Lower lobe of right lung (tissue), 2 donors: ENCODE data around the gene ITSN1. TPM values are rescaled to one million over a fixed set of nuclear protein-coding genes. Genes with fewer than 3 reads are reported as not detected.

Experiments
- ATAC-seq, 2 donors: fragments of 200-7000 bp; cut with Tn5 transposase; one replicate each; pipeline ENCODE4 v1.9.1; 2020 to 2022; ENCODE audit warnings: mild to moderate bottlenecking in 2 of 2, moderate library complexity in 2 of 2
- DNase-seq: peaks from one replicate; pipeline ENCODE4 v3.0.0-alpha.2; 2020
- H3K27ac ChIP-seq: fragments of 200-600 bp; one replicate; pipeline ENCODE4 v1.8.0; 2022
- H3K27me3 ChIP-seq: fragments of 200-600 bp; one replicate; pipeline ENCODE4 v1.8.0; 2022; ENCODE audit warnings: low read depth
- H3K36me3 ChIP-seq: fragments of 200-600 bp; one replicate; pipeline ENCODE4 v1.8.0; 2022; ENCODE audit warnings: mild to moderate bottlenecking
- H3K4me1 ChIP-seq: fragments of 200-600 bp; one replicate; pipeline ENCODE4 v1.8.0; 2022
- H3K4me3 ChIP-seq: fragments of 200-600 bp; one replicate; pipeline ENCODE4 v1.8.0; 2022; ENCODE audit warnings: mild to moderate bottlenecking
- H3K9me3 ChIP-seq: fragments of 200-600 bp; one replicate; pipeline ENCODE4 v1.8.0; 2022
- intact Hi-C: fragments of 100-400 bp; cut with DNase I; formaldehyde crosslinking; loops from one replicate; pipeline ENCODE4 v1.11.0; 2022
- total RNA-seq: library from RNA; stranded (reverse); fragmentation: NEBNext Ultra II Directional; extraction: Animal tissue kit (Norgen Biotek cat#: 25700); gene quantifications from one replicate; pipeline ENCODE4 v1.2.1, GENCODE V29; 2021
- TF ChIP-seq, protein P1 (sequence below): fragments of 200-600 bp; IDR thresholded peaks from one replicate; pipeline ENCODE4 v1.8.0; 2022; ENCODE audit warnings: antibody characterized with exemption, mild to moderate bottlenecking
- donor health status: DM: no; HTN: yes; CAD: no; lungs with severe emphysema.

ITSN1 gene
- total RNA-seq, 1 donor from 2014 or later: 31.4 TPM

DNA sequence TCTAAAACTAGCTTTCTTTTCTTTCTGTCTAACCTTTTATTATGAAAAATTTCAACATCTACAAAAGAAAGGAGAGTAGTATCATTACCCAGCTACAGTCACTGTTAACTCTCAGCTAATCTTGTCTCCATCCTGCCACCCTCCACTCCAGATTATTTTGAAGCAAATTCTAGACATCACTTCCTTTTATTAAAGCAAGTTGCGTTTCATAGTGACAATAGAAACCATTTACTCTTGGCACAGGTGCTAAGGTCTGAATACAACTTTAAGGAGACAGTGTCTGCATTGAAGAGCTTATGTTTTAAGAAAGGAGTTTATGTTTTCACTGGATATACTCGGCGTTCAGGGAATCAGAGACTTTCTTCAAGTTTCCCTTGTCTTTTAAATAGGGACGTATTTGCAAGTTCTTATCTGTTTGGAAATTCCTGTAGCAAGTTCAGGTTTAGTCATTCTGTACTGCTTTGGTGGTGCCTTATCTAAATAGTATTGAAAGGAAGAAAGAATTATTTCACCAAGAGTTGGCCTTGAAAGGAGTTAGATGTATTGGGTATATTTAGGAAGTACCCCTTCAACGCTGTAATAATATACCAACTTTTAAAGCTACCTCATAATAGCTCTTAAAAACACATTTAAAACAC, 42.7 kb downstream of the ITSN1 start:
- TF ChIP-seq, protein P1, sequence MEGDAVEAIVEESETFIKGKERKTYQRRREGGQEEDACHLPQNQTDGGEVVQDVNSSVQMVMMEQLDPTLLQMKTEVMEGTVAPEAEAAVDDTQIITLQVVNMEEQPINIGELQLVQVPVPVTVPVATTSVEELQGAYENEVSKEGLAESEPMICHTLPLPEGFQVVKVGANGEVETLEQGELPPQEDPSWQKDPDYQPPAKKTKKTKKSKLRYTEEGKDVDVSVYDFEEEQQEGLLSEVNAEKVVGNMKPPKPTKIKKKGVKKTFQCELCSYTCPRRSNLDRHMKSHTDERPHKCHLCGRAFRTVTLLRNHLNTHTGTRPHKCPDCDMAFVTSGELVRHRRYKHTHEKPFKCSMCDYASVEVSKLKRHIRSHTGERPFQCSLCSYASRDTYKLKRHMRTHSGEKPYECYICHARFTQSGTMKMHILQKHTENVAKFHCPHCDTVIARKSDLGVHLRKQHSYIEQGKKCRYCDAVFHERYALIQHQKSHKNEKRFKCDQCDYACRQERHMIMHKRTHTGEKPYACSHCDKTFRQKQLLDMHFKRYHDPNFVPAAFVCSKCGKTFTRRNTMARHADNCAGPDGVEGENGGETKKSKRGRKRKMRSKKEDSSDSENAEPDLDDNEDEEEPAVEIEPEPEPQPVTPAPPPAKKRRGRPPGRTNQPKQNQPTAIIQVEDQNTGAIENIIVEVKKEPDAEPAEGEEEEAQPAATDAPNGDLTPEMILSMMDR: no peak
- Histone ChIP-seq H3K9me3 (no peaks in the 10 kb centered on the region), H3K27me3 (no peaks in the 10 kb centered on the region), H3K27ac (no peak overlapping the region), H3K4me1 (peaks cover 46% of the 10 kb centered on the region), H3K4me3 (no peak overlapping the region), H3K36me3 (no peaks in the 10 kb centered on the region)
- no peak for DNase-seq
- intact Hi-C loops: no loop called here
- peak in 1 of 2 donors; percentile 14 for ATAC-seq

DNA sequence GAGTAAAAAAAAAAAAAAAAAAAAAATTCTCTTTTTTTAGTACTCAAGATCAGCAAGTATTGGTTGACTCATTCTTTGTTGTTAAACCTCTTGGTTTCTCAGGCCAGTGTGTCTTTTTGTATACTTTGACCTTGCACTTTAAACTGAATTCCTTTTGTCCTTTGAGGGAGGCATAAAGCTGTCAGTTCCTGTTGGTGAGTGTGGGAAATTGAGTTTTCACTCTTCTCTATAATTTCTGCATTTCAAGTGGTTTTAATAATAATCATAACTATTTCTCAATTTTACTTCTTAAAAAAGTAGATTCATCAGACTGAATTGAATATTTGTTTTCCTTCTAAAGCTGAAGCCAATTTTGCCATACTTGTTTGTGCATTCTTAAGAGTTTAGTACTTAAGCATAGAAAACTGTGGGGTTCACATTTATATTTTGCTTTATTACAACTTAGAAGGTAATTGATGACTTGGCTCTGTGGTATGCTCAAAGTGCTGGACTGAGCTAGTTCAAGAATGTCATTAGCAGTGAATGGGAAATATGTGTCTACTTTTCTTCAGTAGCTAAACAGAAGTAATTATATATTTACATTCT, 43.4 kb downstream of the ITSN1 start:
- TF ChIP-seq, protein P1: no peak
- H3K9me3 ChIP-seq: no peaks in the 10 kb centered on the region
- intact Hi-C loops: no loop called here
- no peak overlapping the region for H3K4me3 ChIP-seq
- ATAC-seq (peak in 1 of 2 donors; percentile 58), DNase-seq (no peak)
- no peaks in the 10 kb centered on the region for H3K36me3 ChIP-seq
- no peaks in the 10 kb centered on the region for H3K27me3 ChIP-seq
- peaks cover 46% of the 10 kb centered on the region for H3K4me1 ChIP-seq
- H3K27ac ChIP-seq: no peak overlapping the region

DNA sequence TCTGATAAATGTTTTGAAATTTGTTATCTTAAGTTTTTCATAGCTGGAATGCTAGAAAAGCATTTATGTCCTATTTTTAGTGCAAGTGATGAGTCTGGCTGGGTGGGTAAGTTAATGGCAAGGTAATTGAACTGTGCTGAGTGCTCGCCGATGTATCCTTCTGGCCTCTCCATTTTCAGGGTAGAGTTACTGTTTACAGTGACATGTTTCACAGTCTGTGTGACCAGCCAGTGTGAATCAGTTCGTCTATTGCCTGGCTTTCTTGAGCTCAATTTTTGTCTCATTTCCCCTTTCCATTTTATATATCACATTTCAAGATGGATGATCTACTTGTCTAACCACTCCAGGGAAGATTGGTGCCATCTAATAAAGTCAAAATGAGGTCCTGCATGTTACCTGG, 44.1 kb downstream of the ITSN1 start:
- H3K4me1 ChIP-seq: peaks cover 46% of the 10 kb centered on the region
- TF ChIP-seq, protein P1: no peak
- no peaks in the 10 kb centered on the region for H3K36me3 ChIP-seq
- ATAC-seq (no peak), DNase-seq (no peak)
- H3K4me3 ChIP-seq: no peak overlapping the region
- H3K27me3 ChIP-seq: no peaks in the 10 kb centered on the region
- no peaks in the 10 kb centered on the region for H3K9me3 ChIP-seq
- no peak overlapping the region for H3K27ac ChIP-seq
- intact Hi-C loops: no loop called here

DNA sequence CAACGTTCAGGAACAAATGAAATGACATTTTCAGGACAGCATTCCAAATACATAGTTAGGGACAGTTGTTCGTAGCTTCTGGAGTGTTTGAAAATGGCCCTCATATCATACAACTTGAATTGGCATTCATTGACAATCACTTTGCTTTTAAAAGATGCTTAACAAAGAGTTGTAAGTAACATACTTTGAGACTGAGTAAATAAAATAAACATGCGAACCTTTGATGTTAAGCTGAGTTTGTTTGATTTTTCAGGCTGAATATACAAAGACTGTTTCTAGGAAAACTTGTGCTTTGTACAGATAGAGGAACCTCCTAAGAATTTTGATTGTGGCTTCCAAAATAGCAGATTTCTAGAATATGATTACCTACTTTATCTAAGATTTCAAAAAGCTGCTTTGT, 45.3 kb downstream of the ITSN1 start:
- no peak for DNase-seq
- ATAC-seq: peak in 1 of 2 donors; percentile 26
- intact Hi-C loops: no loop called here
- Histone ChIP-seq H3K36me3 (no peaks in the 10 kb centered on the region), H3K4me1 (peaks cover 46% of the 10 kb centered on the region), H3K9me3 (no peaks in the 10 kb centered on the region), H3K4me3 (no peak overlapping the region), H3K27ac (no peak overlapping the region), H3K27me3 (no peaks in the 10 kb centered on the region)
- TF ChIP-seq, protein P1: no peak

DNA sequence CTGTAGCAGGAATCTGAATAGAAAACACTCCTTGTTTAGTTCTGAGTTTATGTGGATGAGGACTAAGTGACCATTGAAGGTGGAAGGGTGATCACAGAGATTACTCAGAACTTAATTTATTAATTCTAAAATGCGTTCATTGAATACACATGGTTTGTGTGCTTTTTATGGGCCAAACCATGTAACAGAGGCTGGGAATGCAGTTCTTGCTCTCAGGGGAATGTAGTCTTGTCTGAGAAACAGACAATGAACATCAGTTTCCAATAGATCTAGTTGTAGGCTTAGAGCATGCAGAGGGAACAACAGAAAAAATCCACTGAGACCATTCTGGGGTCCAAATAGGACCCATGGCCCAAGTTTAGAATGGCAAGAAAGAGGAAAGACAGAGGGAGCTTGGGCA, 46.1 kb downstream of the ITSN1 start:
- DNase-seq (no peak), ATAC-seq (no peak)
- Histone ChIP-seq H3K36me3 (no peaks in the 10 kb centered on the region), H3K27ac (no peak overlapping the region), H3K4me1 (peaks cover 46% of the 10 kb centered on the region), H3K9me3 (no peaks in the 10 kb centered on the region), H3K27me3 (no peaks in the 10 kb centered on the region), H3K4me3 (no peak overlapping the region)
- intact Hi-C loops: no loop called here
- TF ChIP-seq, protein P1: no peak
